OCI-LY3 (cell line): ENCODE results near the gene AKR1B15.

Source experiments
- CTCF ChIP-seq: fragments of 200-600, 300-600 bp; sonication (generic); IDR thresholded peaks from 2 replicates; pipeline ENCODE4 v1.5.1; 2014; ENCODE audit warnings: antibody characterized with exemption, low read length, low read depth
- EZH2phosphoT487 ChIP-seq: fragments of 200-600 bp; shearing (Covaris generic); IDR thresholded peaks from 2 replicates; pipeline ENCODE4 v1.6.1; 2018; ENCODE audit warnings: antibody characterized with exemption, mixed run types, low read depth

GRCh38 chr7:134618756-134619530 is 70.0 kb downstream of the AKR1B15 start:
- no peak for TF ChIP-seq CTCF
- no peak for TF ChIP-seq EZH2phosphoT487
